ENCODE measurements around the gene BET1. TPM values are rescaled to one million over a fixed set of nuclear protein-coding genes. Genes with fewer than 3 reads are reported as not detected.

BET1 gene
- total RNA-seq, 1 donor, result 48.3 TPM

- no peak for TF ChIP-seq CTCF (IDR thresholded peaks at IDR 0.05; ENCODE audit: insufficient read depth, low read length)
These were observed 43.8 kb upstream of the BET1 start for GRCh38 chr7:94047956-94048355.

GRCh38 chr7:94045581-94045980 lies 41.4 kb upstream of the BET1 start:
- no peak for DNase-seq (ENCODE audit: low read depth)
- H3K4me3 ChIP-seq (ENCODE audit: low read depth, low read length), result no peak overlapping the region
- TF ChIP-seq CTCF (IDR thresholded peaks at IDR 0.05; ENCODE audit: insufficient read depth, low read length), result no peak

More at GRCh38 chr7:94047956-94048355, 43.8 kb upstream of the BET1 start:
- no peak overlapping the region for H3K4me3 ChIP-seq (ENCODE audit: low read depth, low read length)
- no peak for DNase-seq (ENCODE audit: low read depth)

GRCh38 chr7:94044806-94045205 lies 40.7 kb upstream of the BET1 start:
- no peak for TF ChIP-seq CTCF (IDR thresholded peaks at IDR 0.05; ENCODE audit: insufficient read depth, low read length)
- no peak overlapping the region for H3K4me3 ChIP-seq (ENCODE audit: low read depth, low read length)
- no peak for DNase-seq (ENCODE audit: low read depth)

GRCh38 chr7:94043299-94043698 lies 39.1 kb upstream of the BET1 start:
- peak; percentile 69 for DNase-seq (ENCODE audit: low read depth)
- no peak for TF ChIP-seq CTCF (IDR thresholded peaks at IDR 0.05; ENCODE audit: insufficient read depth, low read length)
- H3K4me3 ChIP-seq (ENCODE audit: low read depth, low read length), result no peak overlapping the region

GRCh38 chr7:94042381-94042780 lies 38.2 kb upstream of the BET1 start:
- no peak overlapping the region for H3K4me3 ChIP-seq (ENCODE audit: low read depth, low read length)
- DNase-seq (ENCODE audit: low read depth), result no peak
- no peak for TF ChIP-seq CTCF (IDR thresholded peaks at IDR 0.05; ENCODE audit: insufficient read depth, low read length)

- TF ChIP-seq CTCF (IDR thresholded peaks at IDR 0.05; ENCODE audit: insufficient read depth, low read length), result no peak
- peak; percentile 87 for DNase-seq (ENCODE audit: low read depth)
- no peak overlapping the region for H3K4me3 ChIP-seq (ENCODE audit: low read depth, low read length)
These were observed 37.4 kb upstream of the BET1 start for GRCh38 chr7:94041529-94041928.

- TF ChIP-seq CTCF (IDR thresholded peaks at IDR 0.05; ENCODE audit: insufficient read depth, low read length), result no peak
- H3K4me3 ChIP-seq (ENCODE audit: low read depth, low read length), result no peak overlapping the region
- no peak for DNase-seq (ENCODE audit: low read depth)
These were observed 36.1 kb upstream of the BET1 start for GRCh38 chr7:94040254-94040653.

Data from fibroblast of the aortic adventitia (primary cell).